MM.1S (cell line): Measurements from ENCODE around the gene IQCM.

Experiments
- DNase-seq: peaks from one replicate; pipeline ENCODE4 v3.0.0-alpha.2; 2015
- H2AFZ ChIP-seq: fragments of 300-600 bp; sonication (generic); 2 replicates; pipeline ENCODE4 v1.6.0; 2016; ENCODE audit warnings: antibody characterized with exemption, low read length
- H3F3A ChIP-seq: fragments of 300-600 bp; sonication (generic); 2 replicates; pipeline ENCODE4 v1.6.1; 2016; ENCODE audit warnings: mild to moderate bottlenecking, antibody characterized with exemption, low read length, moderate library complexity, mixed read lengths; ENCODE audit not compliant: insufficient read depth
- H3K27ac ChIP-seq: fragments of 300-600 bp; sonication (generic); 2 replicates; pipeline ENCODE4 v1.5.1; 2016; ENCODE audit warnings: mild to moderate bottlenecking, low read length
- H3K27me3 ChIP-seq: fragments of 300-600 bp; sonication (generic); replicated peaks from 2 replicates; pipeline ENCODE4 v1.6.0; 2016; ENCODE audit warnings: low read length; ENCODE audit not compliant: insufficient read depth
- H3K36me3 ChIP-seq: fragments of 300-600 bp; sonication (generic); replicated peaks from 2 replicates; pipeline ENCODE4 v1.6.1; 2016; ENCODE audit warnings: mild to moderate bottlenecking, low read length, mixed read lengths; ENCODE audit not compliant: insufficient read depth
- H3K4me1 ChIP-seq: fragments of 300-600 bp; sonication (generic); 2 replicates; pipeline ENCODE4 v1.6.1; 2016; ENCODE audit warnings: low read length, mixed read lengths
- H3K4me2 ChIP-seq: fragments of 300-600 bp; sonication (generic); 2 replicates; pipeline ENCODE4 v1.6.0; 2016; ENCODE audit warnings: low read depth, low read length
- H3K4me3 ChIP-seq: fragments of 300-600 bp; sonication (generic); 2 replicates; pipeline ENCODE4 v1.5.1; 2016; ENCODE audit warnings: low read length, mixed read lengths
- H3K79me2 ChIP-seq: fragments of 300-600 bp; sonication (generic); 2 replicates; pipeline ENCODE4 v1.6.1; 2016; ENCODE audit warnings: mixed run types, low read length, mixed read lengths
- H3K9ac ChIP-seq: fragments of 300-600 bp; sonication (generic); 2 replicates; pipeline ENCODE4 v1.6.1; 2016; ENCODE audit warnings: low read length, mixed read lengths
- H3K9me2 ChIP-seq: fragments of 300-600 bp; sonication (generic); replicated peaks from 2 replicates; pipeline ENCODE4 v1.6.1; 2016; ENCODE audit warnings: mild to moderate bottlenecking, low read length, mixed read lengths; ENCODE audit not compliant: insufficient read depth
- H3K9me3 ChIP-seq: fragments of 300-600 bp; sonication (generic); replicated peaks from 2 replicates; pipeline ENCODE4 v1.6.1; 2016; ENCODE audit warnings: mild to moderate bottlenecking, low read length, mixed read lengths; ENCODE audit not compliant: insufficient read depth
- H4K20me1 ChIP-seq: fragments of 300-600 bp; sonication (generic); 2 replicates; pipeline ENCODE4 v1.6.1; 2016; ENCODE audit warnings: mild to moderate bottlenecking, low read length, moderate library complexity, mixed read lengths; ENCODE audit not compliant: insufficient read depth
- CTCF ChIP-seq: fragments of 300-600 bp; sonication (generic); IDR thresholded peaks from 2 replicates; pipeline ENCODE4 v1.5.1; 2016; ENCODE audit warnings: antibody characterized with exemption, low read length, mixed read lengths
- EZH2 ChIP-seq: fragments of 300-600 bp; sonication (generic); optimal IDR thresholded peaks from 2 replicates; pipeline ENCODE3; 2017; ENCODE audit warnings: low read depth, mild to moderate bottlenecking, antibody characterized with exemption, low read length, mixed read lengths
- EZH2phosphoT487 ChIP-seq: fragments of 300-600 bp; sonication (generic); IDR thresholded peaks from 2 replicates; pipeline ENCODE4 v1.6.1; 2018; ENCODE audit warnings: antibody characterized with exemption, low read length

Gene IQCM

GRCh38 chr4:149788300-149788699 lies 27.3 kb downstream of the IQCM start:
- no peak overlapping the region for H3K4me3 ChIP-seq
- H3K36me3 ChIP-seq, result no peaks in the 10 kb centered on the region
- no peak overlapping the region for H3K27ac ChIP-seq
- H3K27me3 ChIP-seq, result no peaks in the 10 kb centered on the region
- H4K20me1 ChIP-seq, result no peaks in the 10 kb centered on the region
- DNase-seq, result no peak
- no peak overlapping the region for H3K9ac ChIP-seq
- no peaks in the 10 kb centered on the region for H3K9me2 ChIP-seq
- H2AFZ ChIP-seq, result no peak overlapping the region
- H3K4me2 ChIP-seq, result no peak overlapping the region
- H3K9me3 ChIP-seq, result no peaks in the 10 kb centered on the region
- H3K4me1 ChIP-seq, result no peaks in the 10 kb centered on the region
- H3K79me2 ChIP-seq, result no peaks in the 10 kb centered on the region
- no peak for TF ChIP-seq EZH2
- TF ChIP-seq CTCF, result no peak
- TF ChIP-seq EZH2phosphoT487, result no peak
- no peaks in the 10 kb centered on the region for H3F3A ChIP-seq

- H3K4me3 ChIP-seq, result no peak overlapping the region
- H3K36me3 ChIP-seq, result no peaks in the 10 kb centered on the region
- no peak overlapping the region for H3K4me2 ChIP-seq
- H2AFZ ChIP-seq, result no peak overlapping the region
- TF ChIP-seq CTCF (no peak), EZH2 (no peak), EZH2phosphoT487 (no peak)
- H3K27ac ChIP-seq, result no peak overlapping the region
- H3K9me3 ChIP-seq, result no peaks in the 10 kb centered on the region
- H3K9me2 ChIP-seq, result no peaks in the 10 kb centered on the region
- H3F3A ChIP-seq, result no peaks in the 10 kb centered on the region
- no peaks in the 10 kb centered on the region for H3K27me3 ChIP-seq
- H4K20me1 ChIP-seq, result no peaks in the 10 kb centered on the region
- no peak overlapping the region for H3K9ac ChIP-seq
- no peak for DNase-seq
- H3K79me2 ChIP-seq, result no peaks in the 10 kb centered on the region
- no peaks in the 10 kb centered on the region for H3K4me1 ChIP-seq
Measured at GRCh38 chr4:149785696-149786431, 29.8 kb downstream of the IQCM start.

GRCh38 chr4:149784018-149784417 lies 31.6 kb downstream of the IQCM start:
- TF ChIP-seq EZH2 (no peak), CTCF (no peak), EZH2phosphoT487 (no peak)
- H3K4me3 ChIP-seq, result no peak overlapping the region
- H2AFZ ChIP-seq, result no peak overlapping the region
- H3K27me3 ChIP-seq, result no peaks in the 10 kb centered on the region
- no peaks in the 10 kb centered on the region for H3K79me2 ChIP-seq
- H4K20me1 ChIP-seq, result no peaks in the 10 kb centered on the region
- H3K27ac ChIP-seq, result no peak overlapping the region
- no peaks in the 10 kb centered on the region for H3K9me3 ChIP-seq
- H3K4me1 ChIP-seq, result no peaks in the 10 kb centered on the region
- H3F3A ChIP-seq, result no peaks in the 10 kb centered on the region
- H3K36me3 ChIP-seq, result no peaks in the 10 kb centered on the region
- H3K4me2 ChIP-seq, result no peak overlapping the region
- no peak for DNase-seq
- H3K9ac ChIP-seq, result no peak overlapping the region
- H3K9me2 ChIP-seq, result no peaks in the 10 kb centered on the region
